Measurements from ENCODE around the gene SLC24A3.

The SLC24A3 gene

GRCh38 chr20:19301843-19302242 is 89.4 kb downstream of the SLC24A3 start:
- Histone ChIP-seq H3K9me3 (ENCODE audit: insufficient read depth, low read length) (no peaks in the 10 kb centered on the region), H3K36me3 (replicated peaks; ENCODE audit: low read depth, low read length) (no peaks in the 10 kb centered on the region), H3K4me3 (ENCODE audit: low read length) (no peak overlapping the region), H3K9ac (ENCODE audit: low read length) (no peak overlapping the region), H2AFZ (ENCODE audit: low read depth, low read length) (no peak overlapping the region), H3K79me2 (ENCODE audit: low read length) (no peaks in the 10 kb centered on the region), H3K4me2 (ENCODE audit: low read length) (no peak overlapping the region), H4K20me1 (ENCODE audit: insufficient read depth, low read length) (no peaks in the 10 kb centered on the region), H3K27ac (ENCODE audit: low read length) (no peak overlapping the region), H3K27me3 (ENCODE audit: low read depth, low read length) (peaks cover 39% of the 10 kb centered on the region), H3K4me1 (ENCODE audit: low read length) (no peaks in the 10 kb centered on the region)
- no peak for TF ChIP-seq EZH2phosphoT487 (IDR thresholded peaks at IDR 0.05; ENCODE audit: low read depth)
- TF ChIP-seq, protein P1, sequence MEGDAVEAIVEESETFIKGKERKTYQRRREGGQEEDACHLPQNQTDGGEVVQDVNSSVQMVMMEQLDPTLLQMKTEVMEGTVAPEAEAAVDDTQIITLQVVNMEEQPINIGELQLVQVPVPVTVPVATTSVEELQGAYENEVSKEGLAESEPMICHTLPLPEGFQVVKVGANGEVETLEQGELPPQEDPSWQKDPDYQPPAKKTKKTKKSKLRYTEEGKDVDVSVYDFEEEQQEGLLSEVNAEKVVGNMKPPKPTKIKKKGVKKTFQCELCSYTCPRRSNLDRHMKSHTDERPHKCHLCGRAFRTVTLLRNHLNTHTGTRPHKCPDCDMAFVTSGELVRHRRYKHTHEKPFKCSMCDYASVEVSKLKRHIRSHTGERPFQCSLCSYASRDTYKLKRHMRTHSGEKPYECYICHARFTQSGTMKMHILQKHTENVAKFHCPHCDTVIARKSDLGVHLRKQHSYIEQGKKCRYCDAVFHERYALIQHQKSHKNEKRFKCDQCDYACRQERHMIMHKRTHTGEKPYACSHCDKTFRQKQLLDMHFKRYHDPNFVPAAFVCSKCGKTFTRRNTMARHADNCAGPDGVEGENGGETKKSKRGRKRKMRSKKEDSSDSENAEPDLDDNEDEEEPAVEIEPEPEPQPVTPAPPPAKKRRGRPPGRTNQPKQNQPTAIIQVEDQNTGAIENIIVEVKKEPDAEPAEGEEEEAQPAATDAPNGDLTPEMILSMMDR (IDR thresholded peaks at IDR 0.05; ENCODE audit: low read depth, low read length): no peak

DNA sequence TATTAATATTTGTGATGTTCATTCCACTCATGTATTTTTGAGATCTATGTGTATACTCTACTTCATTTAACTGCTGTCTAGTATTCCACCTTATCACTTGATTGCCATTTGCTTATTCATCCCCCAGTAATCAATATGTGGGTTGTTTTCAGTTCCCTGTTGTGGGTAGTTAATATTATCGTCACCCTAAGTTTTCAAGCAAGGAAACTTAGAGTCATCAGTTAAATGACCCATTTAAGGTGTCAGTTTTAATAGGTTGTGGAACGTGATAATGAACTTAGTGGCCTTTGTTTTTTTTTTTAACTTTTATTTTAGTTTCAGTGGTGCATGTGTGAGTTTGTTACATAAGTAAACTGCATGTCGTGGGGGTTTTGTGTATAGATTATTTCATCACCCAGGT is 90.3 kb downstream of the SLC24A3 start:
- H3K4me2 ChIP-seq (ENCODE audit: low read length): no peak overlapping the region
- TF ChIP-seq EZH2phosphoT487 (IDR thresholded peaks at IDR 0.05; ENCODE audit: low read depth): no peak
- H3K4me3 ChIP-seq (ENCODE audit: low read length): no peak overlapping the region
- peaks cover 35% of the 10 kb centered on the region for H3K27me3 ChIP-seq (ENCODE audit: low read depth, low read length)
- no peaks in the 10 kb centered on the region for H4K20me1 ChIP-seq (ENCODE audit: insufficient read depth, low read length)
- no peaks in the 10 kb centered on the region for H3K4me1 ChIP-seq (ENCODE audit: low read length)
- H2AFZ ChIP-seq (ENCODE audit: low read depth, low read length): no peak overlapping the region
- H3K9ac ChIP-seq (ENCODE audit: low read length): no peak overlapping the region
- H3K9me3 ChIP-seq (ENCODE audit: insufficient read depth, low read length): no peaks in the 10 kb centered on the region
- no peaks in the 10 kb centered on the region for H3K36me3 ChIP-seq (replicated peaks; ENCODE audit: low read depth, low read length)
- no peak overlapping the region for H3K27ac ChIP-seq (ENCODE audit: low read length)
- no peaks in the 10 kb centered on the region for H3K79me2 ChIP-seq (ENCODE audit: low read length)

DNA sequence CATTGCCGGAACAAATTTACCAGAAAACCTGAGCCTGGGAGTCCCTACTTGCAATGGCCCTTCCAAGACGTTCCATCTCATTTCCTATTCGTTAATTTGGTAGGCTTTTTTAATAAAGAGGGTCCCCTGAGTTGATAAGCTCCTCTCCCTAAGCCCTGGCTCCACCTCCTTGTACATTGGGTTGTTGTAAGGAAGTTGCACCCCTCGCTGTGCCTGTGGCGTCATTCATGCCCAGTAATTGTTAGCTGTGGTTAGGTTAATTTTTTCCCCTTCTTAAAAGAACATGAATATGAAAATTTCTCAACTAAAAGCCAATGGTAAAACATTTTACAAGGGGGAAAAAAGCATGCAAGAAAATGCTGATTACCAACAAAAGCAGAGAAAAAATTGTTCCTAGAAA is 91.9 kb downstream of the SLC24A3 start:
- Histone ChIP-seq H4K20me1 (ENCODE audit: insufficient read depth, low read length) (no peaks in the 10 kb centered on the region), H3K79me2 (ENCODE audit: low read length) (no peaks in the 10 kb centered on the region), H3K36me3 (replicated peaks; ENCODE audit: low read depth, low read length) (no peaks in the 10 kb centered on the region), H3K4me3 (ENCODE audit: low read length) (no peak overlapping the region), H3K27ac (ENCODE audit: low read length) (no peak overlapping the region), H3K4me2 (ENCODE audit: low read length) (no peak overlapping the region), H3K9ac (ENCODE audit: low read length) (no peak overlapping the region), H3K27me3 (ENCODE audit: low read depth, low read length) (peaks cover 42% of the 10 kb centered on the region), H3K9me3 (ENCODE audit: insufficient read depth, low read length) (no peaks in the 10 kb centered on the region), H3K4me1 (ENCODE audit: low read length) (no peaks in the 10 kb centered on the region), H2AFZ (ENCODE audit: low read depth, low read length) (no peak overlapping the region)
- TF ChIP-seq, protein P1 (IDR thresholded peaks at IDR 0.05; ENCODE audit: low read depth, low read length): no peak
- TF ChIP-seq EZH2phosphoT487 (IDR thresholded peaks at IDR 0.05; ENCODE audit: low read depth): no peak

GRCh38 chr20:19304886-19305415 is 92.5 kb downstream of the SLC24A3 start:
- Histone ChIP-seq H3K4me1 (ENCODE audit: low read length) (no peaks in the 10 kb centered on the region), H3K4me3 (ENCODE audit: low read length) (no peak overlapping the region), H3K9ac (ENCODE audit: low read length) (no peak overlapping the region), H3K4me2 (ENCODE audit: low read length) (no peak overlapping the region), H3K27me3 (ENCODE audit: low read depth, low read length) (peaks cover 48% of the 10 kb centered on the region), H2AFZ (ENCODE audit: low read depth, low read length) (no peak overlapping the region), H4K20me1 (ENCODE audit: insufficient read depth, low read length) (no peaks in the 10 kb centered on the region), H3K9me3 (ENCODE audit: insufficient read depth, low read length) (no peaks in the 10 kb centered on the region), H3K27ac (ENCODE audit: low read length) (no peak overlapping the region), H3K36me3 (replicated peaks; ENCODE audit: low read depth, low read length) (no peaks in the 10 kb centered on the region), H3K79me2 (ENCODE audit: low read length) (no peaks in the 10 kb centered on the region)
- TF ChIP-seq EZH2phosphoT487 (IDR thresholded peaks at IDR 0.05; ENCODE audit: low read depth): no peak
- TF ChIP-seq, protein P1 (IDR thresholded peaks at IDR 0.05; ENCODE audit: low read depth, low read length): no peak
